ENCODE measurements around the gene PTPRN2. TPM values are rescaled to one million over a fixed set of nuclear protein-coding genes. Genes with fewer than 3 reads are reported as not detected.

Gene PTPRN2
- total and polyA plus RNA-seq, 2 donors from 2014 or later, result 4.8 to 6.2 TPM

- no peak for TF ChIP-seq CTCF (IDR thresholded peaks at IDR 0.05; ENCODE audit: borderline replicate concordance, extremely low read depth, insufficient read depth)
- no peaks in the 10 kb centered on the region for H3K27me3 ChIP-seq (ENCODE audit: control insufficient read depth, insufficient read depth, low read length)
- H3K36me3 ChIP-seq (ENCODE audit: control insufficient read depth in 2 of 3, insufficient read depth in 3 of 3, low read length in 3 of 3), result no peaks in the 10 kb centered on the region
- H3K9me3 ChIP-seq (ENCODE audit: control insufficient read depth in 2 of 3, insufficient read depth in 1 of 3, low read length in 3 of 3), result peaks cover 0 to 6% (median 4%) of the 10 kb centered on the region in 3 donors
- DNase-seq (peak in 1 of 5 donors; percentile 1), FAIRE-seq (no peak)
- no peak overlapping the region for H3K27ac ChIP-seq (ENCODE audit: low read depth in 2 of 2, low read length in 2 of 2)
- no peak overlapping the region for H3K9ac ChIP-seq (ENCODE audit: low read length in 3 of 3)
- intact Hi-C loops (cut with DNase I), result no loop called here
- H3K4me3 ChIP-seq (ENCODE audit: low read length in 3 of 3), result no peak overlapping the region
- H3K4me1 ChIP-seq (ENCODE audit: control insufficient read depth in 2 of 3, insufficient read depth in 2 of 3, low read depth in 1 of 3, low read length in 3 of 3), result no peaks in the 10 kb centered on the region
These were observed 593.3 kb downstream of the PTPRN2 start for GRCh38 chr7:157994319-157994718.

GRCh38 chr7:157993406-157994105 is 594.1 kb downstream of the PTPRN2 start:
- Histone ChIP-seq H3K9ac (ENCODE audit: low read length in 3 of 3) (no peak overlapping the region), H3K9me3 (ENCODE audit: control insufficient read depth in 2 of 3, insufficient read depth in 1 of 3, low read length in 3 of 3) (peaks cover 0 to 6% (median 4%) of the 10 kb centered on the region in 3 donors), H3K4me1 (ENCODE audit: control insufficient read depth in 2 of 3, insufficient read depth in 2 of 3, low read depth in 1 of 3, low read length in 3 of 3) (no peaks in the 10 kb centered on the region), H3K4me3 (ENCODE audit: low read length in 3 of 3) (no peak overlapping the region), H3K27me3 (ENCODE audit: control insufficient read depth, insufficient read depth, low read length) (no peaks in the 10 kb centered on the region), H3K27ac (ENCODE audit: low read depth in 2 of 2, low read length in 2 of 2) (no peak overlapping the region), H3K36me3 (ENCODE audit: control insufficient read depth in 2 of 3, insufficient read depth in 3 of 3, low read length in 3 of 3) (no peaks in the 10 kb centered on the region)
- FAIRE-seq (no peak), DNase-seq (peak in 1 of 5 donors; percentile 52)
- intact Hi-C loops (cut with DNase I), result no loop called here
- no peak for TF ChIP-seq CTCF (IDR thresholded peaks at IDR 0.05; ENCODE audit: borderline replicate concordance, extremely low read depth, insufficient read depth)

GRCh38 chr7:157992511-157993160 is 595.0 kb downstream of the PTPRN2 start:
- Histone ChIP-seq H3K36me3 (ENCODE audit: control insufficient read depth in 2 of 3, insufficient read depth in 3 of 3, low read length in 3 of 3) (no peaks in the 10 kb centered on the region), H3K9me3 (ENCODE audit: control insufficient read depth in 2 of 3, insufficient read depth in 1 of 3, low read length in 3 of 3) (peaks cover 0 to 6% (median 4%) of the 10 kb centered on the region in 3 donors), H3K9ac (ENCODE audit: low read length in 3 of 3) (no peak overlapping the region), H3K27me3 (ENCODE audit: control insufficient read depth, insufficient read depth, low read length) (no peaks in the 10 kb centered on the region), H3K4me3 (ENCODE audit: low read length in 3 of 3) (no peak overlapping the region), H3K4me1 (ENCODE audit: control insufficient read depth in 2 of 3, insufficient read depth in 2 of 3, low read depth in 1 of 3, low read length in 3 of 3) (no peaks in the 10 kb centered on the region), H3K27ac (ENCODE audit: low read depth in 2 of 2, low read length in 2 of 2) (no peak overlapping the region)
- intact Hi-C loops (cut with DNase I), result no loop called here
- DNase-seq (peak in 1 of 5 donors; percentile 56), FAIRE-seq (no peak)
- no peak for TF ChIP-seq CTCF (IDR thresholded peaks at IDR 0.05; ENCODE audit: borderline replicate concordance, extremely low read depth, insufficient read depth)

Measured in kidney (tissue), 14 donors.